NCI-H1417 (cell line): ENCODE results near the gene HS6ST1.

Experiments used
- DNase-seq, 3 experiments: peaks; one replicate each; lab custom pipeline; 2025; lab: John Stamatoyannopoulos, UW

The HS6ST1 gene

DNA sequence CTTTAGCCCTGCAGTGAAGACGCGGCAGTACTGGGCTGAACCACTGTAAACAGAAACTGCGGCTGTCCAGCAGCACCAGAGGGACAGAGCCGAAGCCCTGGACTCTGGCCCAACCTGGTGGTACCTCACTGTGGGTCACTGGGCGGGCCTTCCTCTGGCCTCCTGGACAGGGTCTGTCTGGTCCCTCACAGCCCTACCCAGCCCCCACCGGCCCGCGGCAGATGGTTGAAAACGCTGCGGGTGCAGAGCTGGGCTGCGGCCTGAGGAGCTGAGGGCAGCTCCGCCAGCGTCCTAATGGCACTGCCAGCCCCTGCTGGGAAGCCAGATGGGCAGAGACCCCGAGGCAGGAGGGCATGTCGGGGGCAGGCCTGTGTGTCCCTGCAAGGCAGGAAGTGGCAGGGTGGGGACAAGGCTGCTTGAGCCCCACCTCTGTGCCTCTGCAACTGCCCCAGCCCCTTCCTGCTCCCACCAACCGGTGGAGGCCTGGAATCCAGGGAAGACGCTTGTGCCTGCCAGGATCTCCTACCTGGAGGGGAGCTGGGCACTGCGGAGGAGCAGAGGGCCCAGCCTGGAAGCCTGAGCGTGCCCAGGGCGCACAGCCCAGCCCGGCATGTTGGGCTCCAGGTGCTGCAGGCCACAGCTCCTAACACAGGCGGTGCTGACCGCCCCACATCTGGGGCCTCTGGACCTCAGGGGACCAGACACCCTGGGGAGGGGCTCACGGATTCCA, 36.3 kb downstream of the HS6ST1 start:
- DNase-seq, result no peak

DNA sequence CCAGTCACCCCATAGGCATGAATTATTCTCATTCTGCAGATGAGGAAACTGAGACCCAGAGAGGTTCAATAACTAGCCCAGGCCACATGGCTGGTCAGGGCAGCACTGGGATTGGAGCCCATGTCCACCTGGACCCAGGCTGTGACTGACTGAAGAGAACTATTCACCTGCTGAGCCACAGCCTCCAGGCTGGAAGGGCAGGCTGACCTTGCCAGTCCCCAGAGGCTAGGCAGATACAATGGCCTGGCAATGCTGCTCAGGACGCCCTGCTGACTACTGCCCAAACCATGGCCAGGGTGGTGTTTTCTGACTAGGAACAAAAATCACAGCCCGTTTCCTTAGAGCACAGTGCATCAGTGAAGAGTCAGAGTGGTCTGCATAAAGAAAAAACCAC, 36.8 kb downstream of the HS6ST1 start:
- DNase-seq, result no peak

DNA sequence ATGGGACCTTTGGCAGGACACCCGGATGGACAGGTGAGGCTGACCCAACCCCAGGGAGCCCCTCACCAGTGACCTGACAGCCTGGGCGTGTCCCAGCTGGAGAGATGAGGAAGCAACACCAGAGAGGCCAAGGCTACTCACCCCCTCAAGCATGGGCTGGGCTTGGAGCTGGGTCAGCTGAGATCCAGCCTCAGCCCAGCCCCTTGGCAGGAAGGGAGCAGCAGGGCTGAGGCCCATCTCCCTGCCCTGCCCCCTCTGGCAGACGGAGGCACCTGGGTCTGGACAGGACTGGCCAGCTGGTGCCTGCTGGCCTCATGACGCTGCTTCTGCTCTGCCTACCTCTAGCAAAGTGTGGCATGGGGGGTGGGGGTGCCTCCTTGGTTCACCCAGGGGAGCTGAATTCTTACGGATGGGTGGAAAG, 37.8 kb downstream of the HS6ST1 start:
- DNase-seq, result no peak

GRCh38 chr2:128280158-128280871, 38.4 kb downstream of the HS6ST1 start:
- no peak for DNase-seq

DNA sequence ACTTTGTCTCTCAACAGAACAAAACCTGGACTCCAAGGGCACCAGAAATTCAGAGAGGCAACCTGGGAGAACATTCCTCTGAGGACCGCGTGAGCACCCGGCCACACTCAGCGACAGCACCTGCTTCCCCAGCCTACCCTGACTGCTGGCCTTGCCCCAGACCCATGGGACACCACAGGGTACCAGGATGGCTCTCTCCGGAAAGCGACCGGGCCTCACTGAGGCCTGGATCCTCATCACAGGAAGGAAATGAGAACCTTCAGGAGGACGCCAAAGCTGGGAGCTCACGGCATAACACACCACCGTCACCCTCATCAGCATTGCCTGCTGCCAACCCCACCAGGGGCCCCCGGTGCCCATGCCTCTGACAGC, 38.9 kb downstream of the HS6ST1 start:
- no peak for DNase-seq

DNA sequence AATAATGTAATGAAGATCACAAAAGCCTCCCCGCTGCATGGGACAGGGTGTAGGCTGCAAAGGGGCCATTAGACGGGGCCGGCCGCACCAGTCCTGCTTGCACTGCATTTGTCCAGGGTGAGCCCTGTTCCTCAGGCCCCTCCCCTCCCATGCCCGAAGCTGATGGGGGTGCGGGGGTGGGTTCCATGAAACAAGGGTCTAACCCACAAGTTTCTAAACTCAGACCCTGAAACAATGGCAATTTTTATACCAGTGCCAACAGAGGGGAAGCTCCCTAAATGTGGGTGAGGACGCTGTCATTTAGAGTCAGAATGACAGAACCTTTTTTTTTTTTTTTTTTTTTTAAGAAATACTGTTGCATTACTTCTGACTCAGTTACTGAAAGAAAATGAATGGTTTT, 39.7 kb downstream of the HS6ST1 start:
- no peak for DNase-seq

GRCh38 chr2:128277961-128278681, 40.5 kb downstream of the HS6ST1 start:
- no peak for DNase-seq

- DNase-seq, result no peak
These were observed 41.6 kb downstream of the HS6ST1 start for GRCh38 chr2:128276878-128277675.

GRCh38 chr2:128275498-128276045, 43.1 kb downstream of the HS6ST1 start:
- no peak for DNase-seq

- no peak for DNase-seq
These were observed 44.5 kb downstream of the HS6ST1 start for GRCh38 chr2:128274218-128274617.

DNA sequence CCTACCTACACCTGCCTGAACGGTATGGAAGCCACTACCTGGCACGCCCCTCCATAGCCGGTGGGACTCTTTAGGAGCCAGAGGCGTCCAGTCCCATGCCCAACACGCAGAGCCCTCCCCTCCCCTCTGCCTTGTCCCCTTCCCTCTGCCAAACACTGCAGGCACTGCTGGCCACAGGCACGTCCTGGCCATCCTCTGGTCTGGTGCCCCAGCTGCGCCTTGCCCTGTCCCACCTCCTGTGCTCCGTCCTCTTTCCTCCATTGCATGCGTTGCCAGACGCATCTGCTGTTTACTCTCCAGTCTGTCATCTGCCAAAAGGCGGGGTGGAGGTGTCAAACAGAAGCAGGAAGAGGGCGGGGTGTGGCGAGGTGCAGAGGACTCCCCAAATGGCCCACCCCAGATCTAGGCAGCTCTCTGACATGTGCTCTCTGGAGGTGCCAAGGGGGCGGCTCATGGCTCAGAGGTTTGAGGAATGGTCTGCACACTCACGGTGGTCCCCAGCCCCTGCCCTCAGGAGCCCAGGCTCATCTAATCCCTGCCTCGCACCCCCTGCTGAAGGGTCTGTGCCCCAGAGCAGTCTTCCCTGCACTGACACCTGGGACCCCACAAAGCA, 45.1 kb downstream of the HS6ST1 start:
- DNase-seq, result no peak

- DNase-seq, result no peak
These were observed 45.8 kb downstream of the HS6ST1 start for GRCh38 chr2:128272601-128273468.

- no peak for DNase-seq
These were observed 46.6 kb downstream of the HS6ST1 start for GRCh38 chr2:128271911-128272600.

GRCh38 chr2:128271597-128271910, 47.1 kb downstream of the HS6ST1 start:
- DNase-seq, result no peak

DNA sequence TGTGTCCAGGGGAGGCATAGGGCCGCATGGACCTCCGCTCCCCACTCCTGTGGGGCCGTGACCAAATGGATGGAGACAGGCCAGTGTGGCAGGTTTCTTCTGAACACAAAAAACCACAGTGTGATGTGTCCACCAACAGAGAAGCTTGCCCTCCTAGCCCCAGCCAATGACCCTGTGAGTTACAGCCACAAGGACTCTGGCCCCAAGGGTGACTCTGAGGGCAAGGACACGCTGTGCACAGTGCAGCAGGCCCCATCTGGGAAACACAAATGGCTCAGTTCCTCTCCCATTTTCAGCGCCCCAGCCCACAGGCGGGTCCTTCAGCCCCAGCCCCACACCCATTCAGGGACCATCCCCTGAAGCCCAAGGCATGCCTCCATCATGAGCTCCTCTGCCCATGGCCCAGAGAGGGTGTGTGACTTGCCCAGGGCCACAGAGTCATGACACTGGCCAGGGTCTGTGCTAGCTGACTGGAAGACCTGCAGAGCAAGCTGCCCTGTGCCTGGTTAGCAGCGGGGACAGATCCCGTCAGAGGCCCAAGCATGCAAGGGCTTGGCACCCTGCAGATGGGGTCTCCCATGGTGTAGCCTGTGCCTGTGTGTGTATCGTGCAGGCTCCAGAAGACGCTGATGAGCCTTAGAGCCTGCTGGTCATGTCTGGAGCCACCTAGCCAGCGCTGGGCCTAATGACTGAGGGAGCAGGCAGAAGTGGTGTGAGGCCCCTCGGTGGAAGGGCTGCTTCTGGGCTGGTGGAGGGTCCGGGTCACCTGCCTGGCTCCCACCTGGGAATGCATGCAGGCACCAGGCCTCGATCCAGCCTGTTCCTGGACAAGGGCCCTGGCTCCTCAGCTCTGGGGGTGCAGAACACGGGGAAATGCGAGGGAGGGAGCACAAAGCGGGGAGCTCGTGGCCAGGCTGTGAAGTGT, 47.7 kb downstream of the HS6ST1 start:
- DNase-seq, result no peak

DNA sequence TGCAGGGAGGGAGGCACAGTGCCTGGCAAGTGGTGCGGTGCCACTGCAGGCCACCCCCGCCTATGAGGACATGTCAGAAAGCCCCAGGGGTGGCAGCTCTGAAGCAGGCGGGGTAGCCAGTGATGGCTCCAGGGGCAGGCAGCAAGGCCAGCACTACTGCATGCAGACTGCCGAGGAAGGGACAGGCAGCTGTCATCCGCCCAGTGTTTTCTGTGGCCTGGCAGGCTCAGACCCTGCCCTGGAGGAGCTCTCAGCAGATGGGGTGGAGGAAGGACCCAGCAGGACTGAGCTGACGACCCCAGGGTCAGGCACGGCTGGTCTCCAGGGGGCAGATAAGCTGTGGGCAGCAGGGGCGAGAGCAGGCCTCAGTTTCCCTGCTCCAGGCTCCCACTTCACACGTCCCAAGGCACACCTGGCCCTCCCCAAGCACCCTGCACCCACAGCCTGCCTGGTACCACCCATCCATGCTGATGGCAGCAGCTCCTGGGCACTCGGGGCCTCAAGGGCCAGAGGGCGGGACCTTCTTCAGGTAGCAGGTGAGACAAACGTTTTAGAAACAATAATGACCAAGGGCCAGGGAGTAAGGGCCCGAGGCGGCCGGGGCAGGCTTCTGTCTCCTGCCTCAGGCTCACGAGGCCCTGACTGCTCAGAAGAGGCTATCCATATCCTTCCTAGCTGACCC, 48.5 kb downstream of the HS6ST1 start:
- no peak for DNase-seq

- DNase-seq, result no peak
These were observed 49.3 kb downstream of the HS6ST1 start for GRCh38 chr2:128269063-128269989.
